GOT3 (cell line): Measurements from ENCODE around the gene MAML3.

Experiments
- DNase-seq: peaks from one replicate; lab custom pipeline; 2025; ENCODE audit warnings: mixed read lengths; lab: John Stamatoyannopoulos, UW

Gene MAML3

GRCh38 chr4:140071806-140072205 lies 82.2 kb downstream of the MAML3 start:
- no peak for DNase-seq

- DNase-seq = no peak
Observed at GRCh38 chr4:140070973-140071372, 83.0 kb downstream of the MAML3 start.

- no peak for DNase-seq
Observed at GRCh38 chr4:140070366-140070765, 83.6 kb downstream of the MAML3 start.

- no peak for DNase-seq
Observed at GRCh38 chr4:140069066-140069465, 84.9 kb downstream of the MAML3 start.

- DNase-seq = no peak
Observed at GRCh38 chr4:140068271-140068670, 85.7 kb downstream of the MAML3 start.

GRCh38 chr4:140066031-140066930 lies 87.7 kb downstream of the MAML3 start:
- no peak for DNase-seq

- DNase-seq = no peak
Observed at GRCh38 chr4:140065393-140065792, 88.6 kb downstream of the MAML3 start.

GRCh38 chr4:140061659-140062289 lies 92.2 kb downstream of the MAML3 start:
- DNase-seq = no peak

- DNase-seq = no peak
Observed at GRCh38 chr4:140061194-140061593, 92.8 kb downstream of the MAML3 start.

GRCh38 chr4:140059159-140059558 lies 94.8 kb downstream of the MAML3 start:
- no peak for DNase-seq

- DNase-seq = no peak
Observed at GRCh38 chr4:140057701-140058100, 96.3 kb downstream of the MAML3 start.

- DNase-seq = no peak
Observed at GRCh38 chr4:140056015-140056414, 98.0 kb downstream of the MAML3 start.

- no peak for DNase-seq
Observed at GRCh38 chr4:140054861-140055260, 99.1 kb downstream of the MAML3 start.

- no peak for DNase-seq
Observed at GRCh38 chr4:140053185-140053584, 100.8 kb downstream of the MAML3 start.

GRCh38 chr4:140052050-140052449 lies 101.9 kb downstream of the MAML3 start:
- DNase-seq = no peak

- no peak for DNase-seq
Observed at GRCh38 chr4:140049849-140050637, 103.9 kb downstream of the MAML3 start.

- DNase-seq = no peak
Observed at GRCh38 chr4:140049024-140049848, 104.7 kb downstream of the MAML3 start.

- DNase-seq = no peak
Observed at GRCh38 chr4:140048419-140048995, 105.5 kb downstream of the MAML3 start.

GRCh38 chr4:140047786-140048185 lies 106.2 kb downstream of the MAML3 start:
- DNase-seq = no peak

GRCh38 chr4:140047017-140047640 lies 106.9 kb downstream of the MAML3 start:
- DNase-seq = no peak

- no peak for DNase-seq
Observed at GRCh38 chr4:140046543-140046942, 107.4 kb downstream of the MAML3 start.
